Pancreas (tissue), 10 donors: Measurements from ENCODE around the gene IRF2. TPM values are rescaled to one million over a fixed set of nuclear protein-coding genes. Genes with fewer than 3 reads are reported as not detected.

Experiments
- ATAC-seq, 4 donors: fragments of 200-7000 bp; cut with Tn5 transposase; one replicate each; pipeline versions ENCODE4 v1.8.0 to v1.9.1; 2020; ENCODE audit warnings: mild to moderate bottlenecking in 4 of 4, moderate library complexity in 4 of 4
- DNase-seq, 6 donors: peaks; one replicate each; pipeline ENCODE4 v3.0.0-alpha.2; 2020
- FAIRE-seq: peaks from 2 replicates; lab custom pipeline; 2012; peaks lifted over from hg19 to GRCh38; lab: Jason Lieb, UNC
- H3K27ac ChIP-seq, 4 donors: fragments of 200-600 bp; sonication (generic); 1 replicate in 3 of 4; 2 replicates in 1 of 4; pipeline versions ENCODE4 v1.5.0 to v1.8.0; 2020
- H3K27me3 ChIP-seq, 4 donors: fragments of 200-600 bp; one replicate each; pipeline ENCODE4 v1.8.0; 2021
- H3K36me3 ChIP-seq, 3 donors: fragments of 200-600 bp; sonication (generic) in 1 of 3; one replicate each; pipeline versions ENCODE4 v1.5.0 to v1.8.0; 2020 to 2021
- H3K4me1 ChIP-seq, 3 donors: fragments of 200-600 bp; one replicate each; pipeline ENCODE4 v1.8.0; 2021
- H3K4me3 ChIP-seq, 4 donors: fragments of 200-600 bp; sonication (generic) in 2 of 4; one replicate each; pipeline versions ENCODE4 v1.5.0 to v1.8.0; 2020 to 2021
- H3K9me3 ChIP-seq, 4 donors: fragments of 200-600 bp; one replicate each; pipeline ENCODE4 v1.8.0; 2021
- CTCF ChIP-seq, 4 donors: fragments of 200-600 bp; sonication (generic) in 3 of 4; IDR thresholded peaks; one replicate each; pipeline versions ENCODE4 v1.5.0 to v1.8.0; 2021; ENCODE audit warnings: antibody characterized with exemption in 4 of 4
- WGBS, 2 donors: extraction: QIAGEN DNeasy Blood & Tissue Kit; methylation state at CpG; one replicate each; pipeline ENCODE4 v1.1.7; 2013; 5-methylcytosine and 5-hydroxymethylcytosine counted together
- intact Hi-C, 3 donors: fragments of 100-400 bp; cut with DNase I; formaldehyde crosslinking; loops; one replicate each; pipeline versions ENCODE4 v1.11.1 to v1.14.2; 2022
- polyA plus RNA-seq, 2 donors: library from polyadenylated mRNA; stranded (reverse); fragments of 200-250 nt; gene quantifications; one replicate each; pipeline ENCODE4 v1.2.3, GENCODE V29; 2013
- total RNA-seq, 6 donors: library from RNA; stranded (reverse); fragmentation: NEBNext Ultra II Directional in 4 of 6; extraction: Animal tissue kit (Norgen Biotek cat#: 25700) in 4 of 6; gene quantifications; one replicate each; pipeline versions ENCODE4 v1.2.1 to v1.2.4, GENCODE V29; 2021 to 2023
- donor health status: healthy with polysubstance abuse.
- donor health status: DM: no; HTN: no; CAD: no; lungs with moderate emphysema.
- donor health status: DM: no; HTN: no; CAD: no.
- donor health status: control.
- donor health status: control.
- donor health status: Bipolar disorder and iron deficiency.
- donor health status: DM: yes; HTN: yes; CAD: no.
- donor health status: DM: no; HTN: no; CAD: no.
- donor health status: DM: no; HTN: no; CAD: no.
- donor health status: DM: yes; HTN: yes; CAD: no.

The IRF2 gene
- total and polyA plus RNA-seq, 8 donors: 6.8 to 32.3 (median 12.3) TPM

DNA sequence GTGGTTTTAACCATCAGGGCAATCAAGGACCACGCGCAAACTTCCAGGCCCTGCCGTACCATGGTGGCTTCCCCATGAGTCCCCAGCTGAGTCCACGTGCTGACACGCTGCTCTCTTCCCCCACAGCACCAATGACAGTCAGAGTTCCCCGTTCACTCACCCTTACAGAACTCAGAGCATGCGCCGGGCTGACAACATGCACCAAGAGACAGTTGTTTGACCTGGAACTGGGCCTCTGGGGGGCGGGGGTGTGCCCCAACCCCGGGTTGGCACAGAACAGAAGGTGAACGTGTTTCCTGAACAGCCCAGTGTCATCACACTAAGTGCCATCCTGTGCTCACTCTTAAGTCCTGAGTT, 29.4 kb downstream of the IRF2 start:
- DNase-seq (no peak), FAIRE-seq (no peak), ATAC-seq (peak in 2 of 4 donors; percentile 9 to 39)
- H3K9me3 ChIP-seq: no peaks in the 10 kb centered on the region
- no peak for TF ChIP-seq CTCF (IDR thresholded peaks at IDR 0.05)
- WGBS, 2 donors: 85 to 87% methylated on average over 11 of the region's 11 CpGs
- H3K4me1 ChIP-seq: peaks cover 0 to 6% (median 0%) of the 10 kb centered on the region in 3 donors
- intact Hi-C loops: no loop called here
- H3K36me3 ChIP-seq: no peaks in the 10 kb centered on the region
- H3K4me3 ChIP-seq: no peak overlapping the region
- no peaks in the 10 kb centered on the region for H3K27me3 ChIP-seq
- no peak overlapping the region for H3K27ac ChIP-seq

DNA sequence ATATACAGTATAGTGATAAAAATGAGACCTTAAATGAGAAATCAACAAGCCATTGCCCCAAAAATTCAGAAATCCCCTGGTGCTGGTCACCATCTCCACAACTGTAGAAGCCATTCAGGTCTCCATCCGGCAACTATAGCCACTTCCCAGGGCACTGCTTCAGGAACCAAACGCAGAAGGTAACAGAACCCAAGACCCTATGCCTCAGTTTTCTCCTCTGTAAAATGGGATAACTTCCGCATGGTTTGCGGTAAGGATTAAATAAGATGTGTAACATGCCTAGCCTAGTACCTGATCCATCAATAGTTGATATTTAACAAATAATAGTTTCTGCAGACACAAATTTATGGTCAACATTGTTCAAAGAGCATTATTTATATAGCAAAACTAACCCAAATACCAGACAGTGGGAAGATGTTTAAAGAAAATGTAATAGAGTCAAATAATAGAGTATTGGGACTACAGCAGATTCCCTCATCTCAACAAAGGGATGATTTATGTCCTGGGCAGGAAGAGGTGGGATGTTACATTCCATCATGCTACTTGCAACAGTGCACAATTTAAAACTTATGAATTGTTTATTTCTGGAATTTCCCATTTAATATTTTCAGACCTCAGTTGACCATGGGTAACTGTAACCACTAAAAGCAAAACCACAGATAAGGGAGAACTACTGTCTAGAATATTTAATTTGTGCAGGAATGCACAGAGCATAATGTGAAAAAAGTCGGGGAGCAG, 30.0 kb downstream of the IRF2 start:
- intact Hi-C loops: no loop called here
- Histone ChIP-seq H3K4me3 (no peak overlapping the region), H3K4me1 (peaks cover 0 to 6% (median 0%) of the 10 kb centered on the region in 3 donors), H3K36me3 (no peaks in the 10 kb centered on the region), H3K27ac (no peak overlapping the region), H3K9me3 (no peaks in the 10 kb centered on the region), H3K27me3 (no peaks in the 10 kb centered on the region)
- WGBS, 2 donors: 96% methylated on average over 5 of the region's 5 CpGs
- no peak for TF ChIP-seq CTCF (IDR thresholded peaks at IDR 0.05)
- FAIRE-seq (no peak), DNase-seq (no peak), ATAC-seq (no peak)

DNA sequence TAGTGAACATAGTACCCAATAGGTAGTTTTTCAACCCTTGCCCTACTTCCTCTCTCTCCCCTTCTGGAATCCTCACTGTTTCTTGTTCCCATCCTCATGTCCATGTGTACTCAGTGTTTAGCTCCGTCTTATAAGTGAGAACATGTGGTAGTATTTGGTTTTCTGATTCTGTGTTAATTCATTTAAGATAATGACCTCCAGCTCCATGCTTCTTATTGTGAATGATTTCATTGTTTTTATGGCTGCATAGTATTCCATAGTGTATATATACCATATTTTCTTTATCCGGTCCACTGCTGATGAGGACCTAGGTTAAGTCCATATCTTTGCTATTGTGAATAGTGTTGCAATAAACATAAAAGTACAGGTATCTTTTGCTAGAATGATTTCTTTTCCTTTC, 31.0 kb downstream of the IRF2 start:
- DNase-seq: no peak
- intact Hi-C loops: no loop called here
- ATAC-seq: no peak
- no peak overlapping the region for H3K4me3 ChIP-seq
- H3K27ac ChIP-seq: no peak overlapping the region
- no peaks in the 10 kb centered on the region for H3K9me3 ChIP-seq
- peaks cover 0 to 6% (median 0%) of the 10 kb centered on the region in 3 donors for H3K4me1 ChIP-seq
- no peak for FAIRE-seq
- WGBS, 2 donors: 96 to 100% methylated on average over 2 of the region's 2 CpGs
- no peaks in the 10 kb centered on the region for H3K36me3 ChIP-seq
- TF ChIP-seq CTCF (IDR thresholded peaks at IDR 0.05): no peak
- H3K27me3 ChIP-seq: no peaks in the 10 kb centered on the region

DNA sequence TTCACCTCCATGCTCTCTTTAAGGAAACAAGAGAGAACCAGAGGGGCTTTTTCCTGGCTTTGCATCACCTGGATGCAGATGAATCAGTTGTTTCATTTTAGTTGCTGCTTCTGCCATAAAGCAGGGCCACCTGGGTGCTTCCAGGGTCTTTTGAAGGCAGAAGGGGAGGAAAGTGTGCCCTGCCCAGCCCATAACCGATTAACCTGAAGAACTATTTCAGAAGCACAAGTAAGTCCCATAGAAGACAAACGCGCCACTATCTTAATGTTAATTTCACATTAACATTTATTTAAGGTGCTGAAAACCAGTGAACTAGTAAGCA, 32.1 kb downstream of the IRF2 start:
- no peak for ATAC-seq
- H3K4me3 ChIP-seq: no peak overlapping the region
- no peaks in the 10 kb centered on the region for H3K36me3 ChIP-seq

More for the DNA sequence above, 32.1 kb downstream of the IRF2 start:
- no peak for DNase-seq
- 81 to 83% methylated on average over 3 of the region's 3 CpGs for WGBS, 2 donors
- Histone ChIP-seq H3K27ac (no peak overlapping the region), H3K9me3 (no peaks in the 10 kb centered on the region), H3K4me1 (peaks cover 0 to 6% (median 3%) of the 10 kb centered on the region in 3 donors), H3K27me3 (no peaks in the 10 kb centered on the region)
- intact Hi-C loops: no loop called here
- FAIRE-seq: no peak
- TF ChIP-seq CTCF (IDR thresholded peaks at IDR 0.05): no peak
